Measurements from ENCODE around the gene TMEM100.

GRCh38 chr17:55676274-55676673 lies 46.4 kb downstream of the TMEM100 start:
- TF ChIP-seq REST (IDR thresholded peaks at IDR 0.05; ENCODE audit: borderline replicate concordance) (no peak), CTCF (IDR thresholded peaks at IDR 0.05; ENCODE audit: poor library complexity, severe bottlenecking) (no peak)
